ENCODE measurements around the gene TSNAX. TPM values are rescaled to one million over a fixed set of nuclear protein-coding genes. Genes with fewer than 3 reads are reported as not detected.

The TSNAX gene, protein sequence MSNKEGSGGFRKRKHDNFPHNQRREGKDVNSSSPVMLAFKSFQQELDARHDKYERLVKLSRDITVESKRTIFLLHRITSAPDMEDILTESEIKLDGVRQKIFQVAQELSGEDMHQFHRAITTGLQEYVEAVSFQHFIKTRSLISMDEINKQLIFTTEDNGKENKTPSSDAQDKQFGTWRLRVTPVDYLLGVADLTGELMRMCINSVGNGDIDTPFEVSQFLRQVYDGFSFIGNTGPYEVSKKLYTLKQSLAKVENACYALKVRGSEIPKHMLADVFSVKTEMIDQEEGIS
- total RNA-seq, result 10 to 100 TPM in 3 of 4 donors, 1 to 10 TPM in 1; 8.2 to 27.0 (median 17.3) TPM

DNA sequence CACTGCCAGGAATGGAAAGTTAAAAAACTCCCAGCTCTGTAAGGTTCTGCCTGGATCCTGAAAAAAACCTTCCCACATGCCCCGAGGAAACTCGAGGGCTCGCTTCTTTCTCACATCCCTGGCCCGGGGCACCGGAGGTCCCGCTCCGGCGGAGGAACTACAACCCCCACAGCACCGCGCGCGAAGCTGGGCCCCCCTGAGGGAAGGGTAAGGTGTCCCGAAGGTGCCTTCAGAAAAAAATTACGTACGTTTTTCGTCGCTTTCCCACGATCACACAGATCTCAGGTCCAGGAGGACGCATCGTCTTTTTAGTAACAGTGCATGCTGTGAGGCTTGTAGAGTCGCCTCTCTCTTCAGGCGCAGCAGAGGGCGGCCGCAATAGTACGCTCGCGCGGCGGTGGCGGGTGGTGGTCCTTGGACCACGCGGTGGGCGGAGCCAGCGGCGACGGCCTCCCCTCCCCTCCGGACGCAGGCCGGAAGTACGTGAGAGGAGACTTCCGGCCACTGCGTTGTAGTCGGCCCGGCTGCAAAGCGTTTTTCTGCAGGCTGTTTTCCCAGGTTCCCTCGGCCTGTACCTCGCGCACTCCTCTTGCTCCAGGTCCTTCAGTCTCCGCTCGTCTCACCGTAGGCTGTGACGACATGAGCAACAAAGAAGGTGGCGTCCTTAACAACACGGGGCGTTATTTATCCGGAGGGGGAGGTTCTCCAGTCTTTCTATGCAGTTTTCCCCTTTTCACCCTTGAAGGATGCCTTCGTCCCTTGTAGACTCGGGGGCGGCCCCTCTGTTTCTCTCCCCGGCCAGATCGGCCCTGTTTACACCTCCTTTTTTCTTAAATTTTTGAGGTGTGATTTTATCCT lies at the start of gene TSNAX:
TSS of gene TSNAX (plus strand) at position 498 of the 858 bp plus-strand sequence. CDS start at position 640, 142 bp downstream.
- peaks cover 0 to 7% (median 1%) of the 10 kb centered on the region in 4 donors for H3K36me3 ChIP-seq
- intact Hi-C loops (cut with DNase I; ENCODE audit: low total_unique reads), result no loop called here
- peaks cover 11 to 41% (median 16%) of the 10 kb centered on the region in 4 donors for H3K4me1 ChIP-seq
- H3K27ac ChIP-seq, result peak within 1 kb of the TSS; percentile 91 to 96 (median 96)
- peak; percentile 93 for DNase-seq
- in situ Hi-C loops (cut with MboI; ENCODE audit: low pct_ligation_motif_present in 1 of 4, low pct_unique_long_range_greater_than_20kb in 1 of 4, low sequenced_read_pairs in 3 of 4), result no loop called here
- no peaks in the 10 kb centered on the region for H3K27me3 ChIP-seq
- peak within 1 kb of the TSS; percentile 54 to 94 (median 88) for H3K4me3 ChIP-seq
- TF ChIP-seq EP300 (IDR thresholded peaks at IDR 0.05; ENCODE audit: low read depth) (no peak), POLR2AphosphoS5 (IDR thresholded peaks at IDR 0.05) (peak; percentile 94 to 96 (median 95)), POLR2A (IDR thresholded peaks at IDR 0.05) (peak; percentile 87)
- TF ChIP-seq, protein P1, sequence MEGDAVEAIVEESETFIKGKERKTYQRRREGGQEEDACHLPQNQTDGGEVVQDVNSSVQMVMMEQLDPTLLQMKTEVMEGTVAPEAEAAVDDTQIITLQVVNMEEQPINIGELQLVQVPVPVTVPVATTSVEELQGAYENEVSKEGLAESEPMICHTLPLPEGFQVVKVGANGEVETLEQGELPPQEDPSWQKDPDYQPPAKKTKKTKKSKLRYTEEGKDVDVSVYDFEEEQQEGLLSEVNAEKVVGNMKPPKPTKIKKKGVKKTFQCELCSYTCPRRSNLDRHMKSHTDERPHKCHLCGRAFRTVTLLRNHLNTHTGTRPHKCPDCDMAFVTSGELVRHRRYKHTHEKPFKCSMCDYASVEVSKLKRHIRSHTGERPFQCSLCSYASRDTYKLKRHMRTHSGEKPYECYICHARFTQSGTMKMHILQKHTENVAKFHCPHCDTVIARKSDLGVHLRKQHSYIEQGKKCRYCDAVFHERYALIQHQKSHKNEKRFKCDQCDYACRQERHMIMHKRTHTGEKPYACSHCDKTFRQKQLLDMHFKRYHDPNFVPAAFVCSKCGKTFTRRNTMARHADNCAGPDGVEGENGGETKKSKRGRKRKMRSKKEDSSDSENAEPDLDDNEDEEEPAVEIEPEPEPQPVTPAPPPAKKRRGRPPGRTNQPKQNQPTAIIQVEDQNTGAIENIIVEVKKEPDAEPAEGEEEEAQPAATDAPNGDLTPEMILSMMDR (IDR thresholded peaks at IDR 0.05), result peak in 1 of 5 experiments; percentile 16
- no peaks in the 10 kb centered on the region for H3K9me3 ChIP-seq
- WGBS, 2 donors (ENCODE audit: low coverage in 1 of 2), result 0 to 1% methylated on average over 3 to 61 of the region's 61 CpGs

DNA sequence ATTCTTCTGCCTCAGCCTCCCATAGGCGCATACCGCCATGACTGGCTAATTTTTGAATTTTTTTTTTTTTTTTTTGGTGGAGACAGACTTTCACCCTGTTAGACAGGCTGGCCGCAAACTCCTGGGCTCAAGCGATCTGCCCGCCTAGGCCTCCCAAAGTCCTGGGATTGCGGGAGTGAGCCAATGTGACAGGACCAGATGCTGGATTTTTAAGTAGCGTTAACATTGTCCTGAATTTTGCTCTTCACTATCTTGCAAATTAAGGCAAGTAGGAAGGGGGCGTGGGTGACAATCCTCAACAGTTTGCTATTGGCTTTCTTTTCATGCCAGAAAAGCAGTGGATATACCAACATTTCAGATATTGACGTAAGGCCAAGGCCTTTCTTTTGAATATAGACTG lies 49.7 kb upstream of the TSNAX start:
- Histone ChIP-seq H3K4me1 (no peaks in the 10 kb centered on the region), H3K36me3 (peaks cover 0 to 2% (median 0%) of the 10 kb centered on the region in 4 donors), H3K4me3 (no peak overlapping the region), H3K27ac (no peak overlapping the region), H3K27me3 (peaks cover 6% of the 10 kb centered on the region), H3K9me3 (no peaks in the 10 kb centered on the region)
- in situ Hi-C loops (cut with MboI; ENCODE audit: low pct_ligation_motif_present in 1 of 4, low pct_unique_long_range_greater_than_20kb in 1 of 4, low sequenced_read_pairs in 3 of 4) (no loop called here), intact Hi-C loops (cut with DNase I; ENCODE audit: low total_unique reads) (loop anchor here (10.0 kb wide), 1 partner anchor 1934 kb away; no protein-coding TSS in a partner anchor)
- no peak for DNase-seq
- 95 to 97% methylated on average over 7 to 9 of the region's 9 CpGs for WGBS, 2 donors (ENCODE audit: low coverage in 1 of 2)
- TF ChIP-seq POLR2A (IDR thresholded peaks at IDR 0.05) (no peak), POLR2AphosphoS5 (IDR thresholded peaks at IDR 0.05) (no peak), EP300 (IDR thresholded peaks at IDR 0.05; ENCODE audit: low read depth) (no peak)

DNA sequence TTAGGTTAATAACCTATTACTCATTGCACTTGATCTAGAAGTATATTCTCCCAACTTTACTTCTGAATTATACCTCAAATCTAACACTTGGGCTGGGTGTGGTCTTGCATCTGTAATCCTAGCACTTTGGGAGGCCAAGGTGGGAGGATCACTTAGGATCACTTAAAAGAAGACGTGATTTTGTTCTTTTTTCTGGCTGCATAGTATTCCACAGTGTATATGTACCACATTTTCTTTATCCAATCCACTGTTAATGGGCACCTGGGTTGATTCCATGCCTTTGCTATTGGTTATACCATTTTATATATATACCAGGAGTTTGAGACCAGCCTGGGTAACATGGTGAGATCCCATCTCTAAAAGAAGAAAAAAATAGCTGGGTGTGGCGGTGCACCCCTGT lies 48.5 kb upstream of the TSNAX start:
- in situ Hi-C loops (cut with MboI; ENCODE audit: low pct_ligation_motif_present in 1 of 4, low pct_unique_long_range_greater_than_20kb in 1 of 4, low sequenced_read_pairs in 3 of 4) (no loop called here), intact Hi-C loops (cut with DNase I; ENCODE audit: low total_unique reads) (no loop called here)
- no peak for TF ChIP-seq POLR2A (IDR thresholded peaks at IDR 0.05)
- TF ChIP-seq, protein P1 (IDR thresholded peaks at IDR 0.05), result no peak
- TF ChIP-seq POLR2AphosphoS5 (IDR thresholded peaks at IDR 0.05), result no peak
- no peak for TF ChIP-seq EP300 (IDR thresholded peaks at IDR 0.05; ENCODE audit: low read depth)
- H3K27me3 ChIP-seq, result peaks cover 6% of the 10 kb centered on the region
- H3K27ac ChIP-seq, result no peak overlapping the region
- no peak for DNase-seq
- peaks cover 0 to 2% (median 0%) of the 10 kb centered on the region in 4 donors for H3K36me3 ChIP-seq
- WGBS, 2 donors (ENCODE audit: low coverage in 1 of 2), result 98 to 100% methylated on average over 2 of the region's 2 CpGs
- H3K4me1 ChIP-seq, result no peaks in the 10 kb centered on the region
- H3K9me3 ChIP-seq, result no peaks in the 10 kb centered on the region
- no peak overlapping the region for H3K4me3 ChIP-seq

DNA sequence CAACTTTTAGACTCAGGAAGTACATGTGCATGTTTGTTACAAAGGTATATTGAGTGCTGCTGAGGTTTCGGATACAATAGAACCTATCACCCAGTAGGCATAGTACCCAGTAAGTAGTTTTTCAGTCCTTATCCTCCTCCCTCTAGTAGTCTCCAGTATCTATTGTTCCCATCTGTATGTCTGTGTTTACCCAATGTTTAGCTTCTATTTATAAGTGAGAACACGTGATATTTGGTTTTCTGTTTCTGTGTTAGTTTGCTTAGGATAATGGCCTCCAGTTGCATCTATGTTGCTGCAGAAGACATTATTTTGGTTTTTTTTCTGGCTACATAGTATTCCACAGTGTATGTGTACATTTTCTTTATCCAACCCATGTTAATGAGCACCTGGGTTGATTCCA lies 47.2 kb upstream of the TSNAX start:
- Histone ChIP-seq H3K36me3 (peaks cover 0 to 2% (median 0%) of the 10 kb centered on the region in 4 donors), H3K4me3 (no peak overlapping the region), H3K9me3 (no peaks in the 10 kb centered on the region), H3K27ac (no peak overlapping the region), H3K27me3 (peaks cover 6% of the 10 kb centered on the region), H3K4me1 (no peaks in the 10 kb centered on the region)
- in situ Hi-C loops (cut with MboI; ENCODE audit: low pct_ligation_motif_present in 1 of 4, low pct_unique_long_range_greater_than_20kb in 1 of 4, low sequenced_read_pairs in 3 of 4), result no loop called here
- WGBS, 2 donors (ENCODE audit: low coverage in 1 of 2), result 78 to 88% methylated on average over 2 of the region's 2 CpGs
- no peak for DNase-seq
- TF ChIP-seq EP300 (IDR thresholded peaks at IDR 0.05; ENCODE audit: low read depth), result no peak
- TF ChIP-seq, protein P1 (IDR thresholded peaks at IDR 0.05), result no peak
- intact Hi-C loops (cut with DNase I; ENCODE audit: low total_unique reads), result no loop called here
